Pancreas (tissue), 10 donors: Measurements from ENCODE around the gene ZNF614. TPM values are rescaled to one million over a fixed set of nuclear protein-coding genes. Genes with fewer than 3 reads are reported as not detected.
"Not testable (repeated sequence)": the region's sequence is repeated elsewhere in the genome, so short reads cannot be mapped to it uniquely, and the experiment has no call there.

Source experiments
- ATAC-seq, 4 donors: fragments of 200-7000 bp; cut with Tn5 transposase; one replicate each; pipeline versions ENCODE4 v1.8.0 to v1.9.1; 2020; ENCODE audit warnings: mild to moderate bottlenecking in 4 of 4, moderate library complexity in 4 of 4
- DNase-seq, 6 donors: peaks; one replicate each; pipeline ENCODE4 v3.0.0-alpha.2; 2020
- FAIRE-seq: peaks from 2 replicates; lab custom pipeline; 2012; peaks lifted over from hg19 to GRCh38; lab: Jason Lieb, UNC
- H3K27ac ChIP-seq, 4 donors: fragments of 200-600 bp; sonication (generic); 1 replicate in 3 of 4; 2 replicates in 1 of 4; pipeline versions ENCODE4 v1.5.0 to v1.8.0; 2020
- H3K27me3 ChIP-seq, 4 donors: fragments of 200-600 bp; one replicate each; pipeline ENCODE4 v1.8.0; 2021
- H3K36me3 ChIP-seq, 3 donors: fragments of 200-600 bp; sonication (generic) in 1 of 3; one replicate each; pipeline versions ENCODE4 v1.5.0 to v1.8.0; 2020 to 2021
- H3K4me1 ChIP-seq, 3 donors: fragments of 200-600 bp; one replicate each; pipeline ENCODE4 v1.8.0; 2021
- H3K4me3 ChIP-seq, 4 donors: fragments of 200-600 bp; sonication (generic) in 2 of 4; one replicate each; pipeline versions ENCODE4 v1.5.0 to v1.8.0; 2020 to 2021
- H3K9me3 ChIP-seq, 4 donors: fragments of 200-600 bp; one replicate each; pipeline ENCODE4 v1.8.0; 2021
- whole genome bisulfite sequencing, 2 donors: extraction: QIAGEN DNeasy Blood & Tissue Kit; methylation state at CpG; one replicate each; pipeline ENCODE4 v1.1.7; 2013; 5-methylcytosine and 5-hydroxymethylcytosine counted together
- intact Hi-C, 3 donors: fragments of 100-400 bp; cut with DNase I; formaldehyde crosslinking; loops; one replicate each; pipeline versions ENCODE4 v1.11.1 to v1.14.2; 2022
- polyA plus RNA-seq, 2 donors: library from polyadenylated mRNA; stranded (reverse); fragments of 200-250 nt; gene quantifications; one replicate each; pipeline ENCODE4 v1.2.3, GENCODE V29; 2013
- total RNA-seq, 6 donors: library from RNA; stranded (reverse); fragmentation: NEBNext Ultra II Directional in 4 of 6; extraction: Animal tissue kit (Norgen Biotek cat#: 25700) in 4 of 6; gene quantifications; one replicate each; pipeline versions ENCODE4 v1.2.1 to v1.2.4, GENCODE V29; 2021 to 2023
- TF ChIP-seq, protein P1 (sequence below), 4 donors: fragments of 200-600 bp; sonication (generic) in 3 of 4; IDR thresholded peaks; one replicate each; pipeline versions ENCODE4 v1.5.0 to v1.8.0; 2021; ENCODE audit warnings: antibody characterized with exemption in 4 of 4
- donor health status: healthy with polysubstance abuse.
- donor health status: DM: no; HTN: no; CAD: no; lungs with moderate emphysema.
- donor health status: DM: no; HTN: no; CAD: no.
- donor health status: control.
- donor health status: control.
- donor health status: Bipolar disorder and iron deficiency.
- donor health status: DM: yes; HTN: yes; CAD: no.
- donor health status: DM: no; HTN: no; CAD: no.
- donor health status: DM: no; HTN: no; CAD: no.
- donor health status: DM: yes; HTN: yes; CAD: no.

ZNF614 gene
- total and polyA plus RNA-seq, 8 donors, result 1.3 to 4.2 (median 2.1) TPM

DNA sequence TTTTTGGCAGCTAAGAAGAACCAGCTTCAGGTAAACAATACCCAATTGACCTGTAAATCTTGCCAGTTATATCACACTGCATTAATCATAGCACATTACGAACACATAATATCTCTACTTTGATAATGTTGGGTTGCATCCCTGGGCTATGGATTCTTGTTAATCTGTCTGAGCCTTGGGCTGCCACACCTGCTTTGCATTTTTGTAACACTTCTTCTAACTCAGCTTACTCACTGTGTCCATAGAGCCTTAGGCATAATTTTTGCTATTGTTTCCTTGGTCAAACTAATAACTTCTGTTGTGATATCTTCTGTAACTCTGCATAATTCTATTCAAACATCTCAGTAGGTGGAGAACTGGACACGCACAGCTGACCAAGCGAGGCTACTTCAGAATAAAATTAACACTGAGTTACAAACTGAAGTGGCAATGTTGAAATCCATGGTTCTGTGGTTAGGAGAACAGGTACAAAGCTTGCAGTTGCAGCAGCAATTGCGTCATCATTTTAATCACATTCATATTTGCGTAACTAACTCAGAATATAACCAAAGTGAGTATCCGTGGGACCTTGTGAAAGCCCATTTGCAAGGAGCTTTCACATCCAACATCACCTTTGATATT, 48.0 kb downstream of the ZNF614 start:
- peaks cover under 1 to 3% (median 2%) of the 10 kb centered on the region in 3 donors for H3K4me1 ChIP-seq
- FAIRE-seq, result no peak
- TF ChIP-seq, protein P1, sequence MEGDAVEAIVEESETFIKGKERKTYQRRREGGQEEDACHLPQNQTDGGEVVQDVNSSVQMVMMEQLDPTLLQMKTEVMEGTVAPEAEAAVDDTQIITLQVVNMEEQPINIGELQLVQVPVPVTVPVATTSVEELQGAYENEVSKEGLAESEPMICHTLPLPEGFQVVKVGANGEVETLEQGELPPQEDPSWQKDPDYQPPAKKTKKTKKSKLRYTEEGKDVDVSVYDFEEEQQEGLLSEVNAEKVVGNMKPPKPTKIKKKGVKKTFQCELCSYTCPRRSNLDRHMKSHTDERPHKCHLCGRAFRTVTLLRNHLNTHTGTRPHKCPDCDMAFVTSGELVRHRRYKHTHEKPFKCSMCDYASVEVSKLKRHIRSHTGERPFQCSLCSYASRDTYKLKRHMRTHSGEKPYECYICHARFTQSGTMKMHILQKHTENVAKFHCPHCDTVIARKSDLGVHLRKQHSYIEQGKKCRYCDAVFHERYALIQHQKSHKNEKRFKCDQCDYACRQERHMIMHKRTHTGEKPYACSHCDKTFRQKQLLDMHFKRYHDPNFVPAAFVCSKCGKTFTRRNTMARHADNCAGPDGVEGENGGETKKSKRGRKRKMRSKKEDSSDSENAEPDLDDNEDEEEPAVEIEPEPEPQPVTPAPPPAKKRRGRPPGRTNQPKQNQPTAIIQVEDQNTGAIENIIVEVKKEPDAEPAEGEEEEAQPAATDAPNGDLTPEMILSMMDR (IDR thresholded peaks at IDR 0.05), result no peak
- no peak overlapping the region for H3K27ac ChIP-seq
- no peak for DNase-seq
- peaks cover 0 to 5% (median 0%) of the 10 kb centered on the region in 4 donors for H3K9me3 ChIP-seq
- no peaks in the 10 kb centered on the region for H3K27me3 ChIP-seq
- no peak overlapping the region for H3K4me3 ChIP-seq
- peaks cover 0 to 3% (median 0%) of the 10 kb centered on the region in 3 donors for H3K36me3 ChIP-seq
- 96 to 97% methylated on average over 6 of the region's 6 CpGs for WGBS, 2 donors
- intact Hi-C loops, result no loop called here
- no peak for ATAC-seq

DNA sequence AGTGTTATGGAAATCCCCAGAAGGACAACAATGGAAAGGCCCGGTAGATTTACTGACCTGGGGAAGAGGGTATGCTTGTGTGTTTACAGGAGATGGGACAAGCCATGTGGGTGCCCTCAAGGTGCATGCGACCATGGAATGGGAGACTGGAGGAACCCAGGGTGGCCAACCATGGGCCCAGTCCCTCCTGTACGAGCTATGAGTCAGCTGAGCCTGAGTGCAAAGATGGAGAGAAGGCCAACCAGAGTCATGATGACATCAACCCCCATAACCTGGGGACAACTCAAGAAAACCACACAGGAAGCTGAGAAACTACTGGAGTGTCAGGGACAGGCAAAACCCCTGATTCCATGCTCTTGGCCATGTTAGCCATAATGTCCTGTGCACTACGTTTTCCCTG, 49.3 kb downstream of the ZNF614 start:
- DNase-seq (no peak), FAIRE-seq (no peak), ATAC-seq (no peak)
- intact Hi-C loops, result no loop called here
- WGBS, 2 donors, result 98% methylated on average over 4 of the region's 4 CpGs
- H3K4me3 ChIP-seq, result no peak overlapping the region
- no peaks in the 10 kb centered on the region for H3K27me3 ChIP-seq
- no peaks in the 10 kb centered on the region for H3K4me1 ChIP-seq
- peaks cover 0 to 7% (median under 1%) of the 10 kb centered on the region in 3 donors for H3K36me3 ChIP-seq
- H3K9me3 ChIP-seq, result peaks cover 0 to 5% (median 2%) of the 10 kb centered on the region in 4 donors
- H3K27ac ChIP-seq, result no peak overlapping the region
- TF ChIP-seq, protein P1 (IDR thresholded peaks at IDR 0.05), result no peak

DNA sequence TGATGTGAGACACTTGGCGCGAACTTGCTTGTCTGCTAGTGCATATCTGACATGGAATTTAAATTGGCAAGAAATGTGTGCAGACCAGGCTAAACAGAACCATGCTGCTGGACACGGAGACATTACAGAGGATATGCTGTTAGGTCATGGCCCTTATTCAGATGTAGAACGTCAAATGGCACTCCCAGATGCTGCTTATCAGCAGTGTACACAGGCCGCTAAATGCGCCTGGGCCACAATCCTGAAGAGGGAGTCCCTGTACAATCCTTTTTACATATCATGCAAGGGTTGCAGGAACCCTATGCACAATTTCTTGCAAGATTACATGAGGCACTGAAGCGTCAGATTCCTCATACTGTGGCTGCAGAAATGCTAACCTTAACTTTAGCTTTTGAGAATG, 50.8 kb downstream of the ZNF614 start:
- Histone ChIP-seq H3K4me3 (no peak overlapping the region), H3K4me1 (no peaks in the 10 kb centered on the region), H3K27ac (no peak overlapping the region), H3K27me3 (no peaks in the 10 kb centered on the region), H3K9me3 (peaks cover 0 to 8% (median 2%) of the 10 kb centered on the region in 4 donors), H3K36me3 (peaks cover 7 to 22% (median 13%) of the 10 kb centered on the region in 3 donors)
- intact Hi-C loops, result no loop called here
- ATAC-seq (no peak), FAIRE-seq (no peak), DNase-seq (no peak)
- WGBS, 2 donors, result 89 to 92% methylated on average over 7 of the region's 7 CpGs
- TF ChIP-seq, protein P1 (IDR thresholded peaks at IDR 0.05), result no peak

DNA sequence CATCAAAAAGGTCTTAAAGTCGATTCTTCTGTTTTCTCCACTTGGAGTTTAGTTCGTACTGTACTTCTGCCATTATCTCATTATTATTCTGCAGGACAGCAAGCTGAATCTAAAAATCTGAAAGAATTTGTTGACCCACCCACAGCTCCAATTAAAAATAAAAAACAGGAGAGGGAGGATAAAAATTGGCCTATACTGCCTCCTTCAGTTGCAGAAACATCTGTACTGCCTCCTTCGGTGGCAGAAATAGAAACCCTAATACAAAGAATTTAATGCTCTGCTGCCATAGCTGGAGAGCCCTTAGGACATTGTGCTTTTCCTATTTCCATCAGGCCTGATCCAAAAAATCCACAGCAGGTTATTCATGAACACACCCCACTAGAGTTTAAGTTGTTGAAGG, 51.3 kb downstream of the ZNF614 start:
- FAIRE-seq, result no peak
- no peak for DNase-seq
- ATAC-seq, result no peak
- Histone ChIP-seq H3K4me3 (no peak overlapping the region), H3K4me1 (no peaks in the 10 kb centered on the region), H3K36me3 (peaks cover 7 to 27% (median 13%) of the 10 kb centered on the region in 3 donors), H3K27me3 (no peaks in the 10 kb centered on the region), H3K27ac (no peak overlapping the region), H3K9me3 (peaks cover 0 to 12% (median 0%) of the 10 kb centered on the region in 4 donors)
- TF ChIP-seq, protein P1 (IDR thresholded peaks at IDR 0.05), result no peak
- intact Hi-C loops, result no loop called here
- 92% methylated on average over 3 of the region's 3 CpGs for WGBS, 2 donors

DNA sequence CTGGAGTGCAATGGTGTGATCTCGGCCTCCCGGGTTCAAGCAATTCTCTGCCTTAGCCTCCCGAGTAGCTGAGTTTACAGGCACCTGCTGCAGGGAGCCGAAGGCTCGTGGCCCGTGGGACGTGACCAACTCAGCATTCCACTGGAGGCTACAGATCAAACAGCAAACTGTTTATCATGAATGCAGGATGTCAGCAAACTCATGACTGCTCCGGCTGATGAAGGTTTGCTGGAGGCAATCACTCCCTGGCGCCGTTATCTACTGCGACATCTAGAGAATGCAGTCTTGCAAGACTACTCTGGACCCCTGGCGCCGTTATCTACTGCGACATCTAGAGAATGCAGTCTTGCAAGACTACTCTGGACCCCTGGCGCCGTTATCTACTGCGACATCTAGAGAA, 52.4 kb downstream of the ZNF614 start:
- FAIRE-seq, H3K27ac ChIP-seq, H3K4me3 ChIP-seq, H3K4me1 ChIP-seq, H3K27me3 ChIP-seq, DNase-seq, ATAC-seq, intact Hi-C loops: not testable (repeated sequence)
- peaks cover 0 to 22% (median 1%) of the 10 kb centered on the region in 4 donors for H3K9me3 ChIP-seq
- 95 to 97% methylated on average over 17 of the region's 17 CpGs for WGBS, 2 donors
- peaks cover 7 to 38% (median 13%) of the 10 kb centered on the region in 3 donors for H3K36me3 ChIP-seq
